C4-2B (cell line): ENCODE measurements around the gene AMBP.

Source experiments
- H3K27ac ChIP-seq: fragments of 450-650 bp; 2 replicates; pipeline ENCODE4 v1.5.1; 2017
- ZFX ChIP-seq: fragments of 450-650 bp; IDR thresholded peaks from 2 replicates; pipeline ENCODE4 v1.6.1; 2017
- TF ChIP-seq, protein P1 (sequence below): fragments of 450-650 bp; conservative IDR thresholded peaks from 2 replicates; pipeline ENCODE4 v1.5.1; 2017; ENCODE audit warnings: mild to moderate bottlenecking

The AMBP gene

DNA sequence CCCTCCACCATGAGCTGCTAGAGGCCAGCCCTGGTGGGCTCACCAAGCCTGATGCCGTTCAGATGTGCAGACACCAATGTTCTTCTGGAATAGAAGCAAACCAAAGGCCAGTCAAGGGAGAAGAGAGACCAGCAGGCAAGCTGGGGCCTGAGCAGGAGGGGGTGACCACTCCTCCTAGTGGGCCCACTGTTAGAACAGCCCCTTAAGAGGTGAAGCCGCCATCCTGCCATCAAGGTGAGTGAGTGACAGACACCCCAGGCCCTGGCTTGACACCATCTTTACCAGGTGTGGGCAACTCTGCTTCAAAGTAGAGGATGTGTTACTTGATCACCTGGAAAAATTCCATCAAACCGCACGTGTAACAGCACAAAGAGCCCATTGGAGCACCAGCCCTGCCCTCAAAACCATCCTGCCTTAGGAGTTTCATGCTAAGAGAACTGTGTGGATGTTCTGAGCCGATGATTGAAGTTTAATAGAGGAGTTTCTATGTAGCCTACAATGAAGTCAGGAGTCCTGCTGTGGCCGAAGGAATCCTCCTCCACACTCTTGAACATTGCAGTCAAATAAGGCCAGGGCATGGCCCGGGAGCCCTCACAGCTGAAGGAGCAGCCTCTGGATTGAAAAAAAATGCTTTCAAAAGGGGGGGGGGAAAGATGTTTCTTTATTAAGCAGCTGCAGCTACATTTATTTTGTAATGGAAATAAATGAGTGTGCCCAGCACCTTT is 20.8 kb downstream of the AMBP start:
- H3K27ac ChIP-seq: no peak overlapping the region

DNA sequence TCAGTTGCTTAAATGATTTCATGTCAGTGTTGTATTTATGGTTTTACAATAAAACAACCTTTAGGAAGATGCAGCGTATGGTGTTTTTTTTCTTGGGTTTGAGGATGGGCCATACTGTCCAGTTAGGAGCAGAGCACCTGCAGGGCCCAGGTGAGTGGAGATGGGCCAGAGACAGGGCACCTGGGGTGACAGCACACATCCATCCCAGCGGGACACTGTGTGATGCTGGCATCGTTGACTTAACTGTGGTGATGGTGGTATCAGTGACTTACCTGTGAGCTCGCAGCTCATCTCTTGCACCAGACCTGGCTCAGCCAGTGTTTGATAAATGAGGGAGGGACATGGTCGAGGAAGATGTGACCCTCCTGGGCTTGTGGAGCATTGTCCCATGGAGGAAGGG is 21.6 kb downstream of the AMBP start:
- H3K27ac ChIP-seq: no peak overlapping the region
- TF ChIP-seq, protein P1, sequence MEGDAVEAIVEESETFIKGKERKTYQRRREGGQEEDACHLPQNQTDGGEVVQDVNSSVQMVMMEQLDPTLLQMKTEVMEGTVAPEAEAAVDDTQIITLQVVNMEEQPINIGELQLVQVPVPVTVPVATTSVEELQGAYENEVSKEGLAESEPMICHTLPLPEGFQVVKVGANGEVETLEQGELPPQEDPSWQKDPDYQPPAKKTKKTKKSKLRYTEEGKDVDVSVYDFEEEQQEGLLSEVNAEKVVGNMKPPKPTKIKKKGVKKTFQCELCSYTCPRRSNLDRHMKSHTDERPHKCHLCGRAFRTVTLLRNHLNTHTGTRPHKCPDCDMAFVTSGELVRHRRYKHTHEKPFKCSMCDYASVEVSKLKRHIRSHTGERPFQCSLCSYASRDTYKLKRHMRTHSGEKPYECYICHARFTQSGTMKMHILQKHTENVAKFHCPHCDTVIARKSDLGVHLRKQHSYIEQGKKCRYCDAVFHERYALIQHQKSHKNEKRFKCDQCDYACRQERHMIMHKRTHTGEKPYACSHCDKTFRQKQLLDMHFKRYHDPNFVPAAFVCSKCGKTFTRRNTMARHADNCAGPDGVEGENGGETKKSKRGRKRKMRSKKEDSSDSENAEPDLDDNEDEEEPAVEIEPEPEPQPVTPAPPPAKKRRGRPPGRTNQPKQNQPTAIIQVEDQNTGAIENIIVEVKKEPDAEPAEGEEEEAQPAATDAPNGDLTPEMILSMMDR: no peak
- TF ChIP-seq ZFX: no peak

More for the DNA sequence above, 20.8 kb downstream of the AMBP start:
- no peak for TF ChIP-seq ZFX
- TF ChIP-seq, protein P1: no peak

DNA sequence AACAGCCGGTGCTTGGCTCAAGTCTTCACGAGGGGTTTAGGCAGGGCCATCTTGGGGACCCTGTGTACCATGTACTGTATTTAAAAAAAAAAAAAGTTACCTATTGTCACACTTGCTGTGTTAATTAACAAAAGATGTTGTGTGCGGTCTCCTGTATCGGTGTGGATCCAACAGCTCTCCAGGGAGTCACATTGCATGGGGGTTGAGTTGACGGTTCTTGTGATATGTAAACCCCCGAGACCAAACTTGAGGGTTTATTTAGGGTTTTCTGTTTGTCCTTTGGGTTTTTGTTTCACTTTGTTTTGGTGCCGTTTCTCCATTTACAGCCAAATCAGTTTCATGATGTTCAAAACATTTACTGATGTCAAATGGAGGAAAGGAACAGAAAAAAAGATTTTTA is 22.2 kb downstream of the AMBP start:
- TF ChIP-seq, protein P1: no peak
- no peak for TF ChIP-seq ZFX
- H3K27ac ChIP-seq: no peak overlapping the region

DNA sequence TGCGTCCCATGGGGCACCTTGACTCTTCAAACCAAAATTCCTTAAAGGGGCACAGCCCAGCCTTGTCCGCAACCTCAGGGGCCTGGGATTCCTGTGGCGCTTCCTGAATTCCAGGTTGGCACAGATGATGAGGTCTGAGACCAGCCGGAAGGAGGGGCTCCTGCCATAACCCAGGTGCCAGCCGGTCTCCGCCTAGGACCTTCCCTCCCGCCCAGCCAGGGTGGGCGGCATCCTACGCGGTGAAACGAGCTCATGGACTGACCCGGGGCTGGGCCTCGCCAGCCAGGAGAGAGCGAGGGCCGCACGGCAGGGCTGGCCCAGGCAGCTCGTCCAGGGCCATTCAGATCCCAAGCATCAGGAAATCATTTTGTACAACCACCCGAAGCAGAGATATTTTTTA is 23.0 kb downstream of the AMBP start:
- TF ChIP-seq, protein P1: no peak
- TF ChIP-seq ZFX: no peak
- no peak overlapping the region for H3K27ac ChIP-seq

DNA sequence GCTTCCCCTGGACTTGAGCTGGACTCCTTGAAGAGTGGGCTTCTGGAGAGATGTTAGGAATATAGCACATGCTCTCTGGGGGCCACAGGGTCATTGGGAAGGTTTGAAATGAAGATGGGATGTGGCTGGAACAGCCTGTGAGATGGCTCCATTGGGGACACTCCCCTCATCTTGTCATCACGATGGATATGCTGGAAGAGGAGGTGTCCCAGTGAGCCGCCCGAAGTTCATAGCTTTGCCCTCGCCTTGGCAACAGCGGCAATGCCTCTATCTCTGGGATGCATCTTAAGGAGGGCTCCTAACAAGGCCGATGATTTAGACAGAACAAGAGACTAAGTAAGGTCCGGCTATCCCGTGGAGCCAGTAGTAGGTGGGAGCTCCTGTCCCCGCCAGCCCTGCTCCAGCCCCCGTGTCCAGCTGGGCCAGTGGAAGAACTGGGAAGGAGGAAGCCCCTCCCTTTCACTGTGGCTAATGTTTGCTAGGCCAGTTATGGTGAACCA is 23.9 kb downstream of the AMBP start:
- no peak for TF ChIP-seq ZFX
- TF ChIP-seq, protein P1: no peak
- H3K27ac ChIP-seq: no peak overlapping the region

DNA sequence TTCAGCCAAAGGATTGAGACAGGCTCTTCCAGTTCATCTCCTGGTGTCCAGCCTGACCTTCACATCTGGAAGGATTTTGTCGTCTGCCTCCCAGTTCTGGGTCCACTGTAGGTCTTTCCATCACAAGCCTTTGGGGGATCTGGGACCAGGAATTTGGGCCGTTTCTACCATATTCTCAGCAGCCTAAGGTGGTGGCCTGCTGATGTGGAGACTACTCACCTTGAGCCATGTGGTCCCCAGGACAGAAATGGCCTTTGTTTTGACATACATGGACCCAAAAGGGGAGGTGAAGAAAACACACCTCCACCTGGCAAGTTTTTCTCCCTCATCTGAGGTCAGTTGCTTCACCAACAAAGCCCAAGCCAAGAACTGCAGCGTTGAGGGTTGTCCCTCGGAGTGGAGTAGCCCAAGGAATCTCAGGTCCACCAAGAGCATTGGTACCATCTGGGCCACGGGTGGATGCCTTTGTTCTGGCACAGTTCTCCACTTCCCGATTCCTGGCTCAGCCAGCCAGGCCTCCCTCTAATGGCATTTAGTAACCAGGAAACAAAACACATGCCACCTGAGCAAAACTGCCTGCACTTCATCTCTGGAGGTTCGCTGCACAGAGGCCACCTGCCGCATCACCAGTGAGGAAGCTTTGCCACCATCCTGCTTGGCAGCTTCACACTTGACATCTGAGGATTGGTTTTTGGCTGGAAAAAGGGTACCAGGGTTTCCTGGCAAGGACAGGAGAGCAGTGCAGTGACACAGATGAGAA is 24.7 kb downstream of the AMBP start:
- TF ChIP-seq, protein P1: no peak
- TF ChIP-seq ZFX: no peak
- no peak overlapping the region for H3K27ac ChIP-seq

DNA sequence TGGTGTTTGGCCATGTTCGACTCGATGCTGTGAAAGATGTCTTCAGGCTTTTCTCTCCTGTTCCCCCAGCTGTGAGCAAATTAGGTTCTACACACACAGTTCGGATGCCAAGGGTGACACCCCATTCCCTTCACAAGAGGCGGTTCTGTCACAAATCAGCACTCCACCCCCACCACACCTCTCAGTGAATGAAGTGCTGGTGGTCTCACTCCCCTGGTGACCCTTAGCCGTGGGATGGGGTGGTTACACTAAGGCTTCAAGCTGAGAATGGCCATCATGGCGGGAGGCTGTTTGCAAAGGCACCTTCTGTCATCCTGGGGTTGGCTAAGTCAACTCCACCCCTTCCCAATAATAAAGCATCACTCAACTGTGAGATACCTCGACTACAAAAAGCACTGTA is 26.4 kb downstream of the AMBP start:
- TF ChIP-seq, protein P1: no peak
- no peak for TF ChIP-seq ZFX
- H3K27ac ChIP-seq: no peak overlapping the region
